CD14-positive monocyte (primary cell): ENCODE measurements around the gene SH2B2. TPM values are rescaled to one million over a fixed set of nuclear protein-coding genes. Genes with fewer than 3 reads are reported as not detected.

Source experiments
- DNase-seq, 3 donors: peaks; one replicate each; pipeline ENCODE4 v3.0.0-alpha.2; 2011 to 2022
- H2AFZ ChIP-seq: 2 replicates; pipeline ENCODE4 v1.6.0; 2012; ENCODE audit warnings: mild to moderate bottlenecking, low read depth, low read length, inconsistent platforms; ENCODE audit not compliant: insufficient read depth, poor library complexity, severe bottlenecking
- H3K27ac ChIP-seq, 2 donors: 1 replicate in 1 of 2; 2 replicates in 1 of 2; pipeline ENCODE4 v1.5.1; 2012 to 2013; ENCODE audit warnings: low read length in 2 of 2, control low read depth in 1 of 2, inconsistent platforms in 1 of 2, low read depth in 1 of 2, mild to moderate bottlenecking in 1 of 2
- H3K27me3 ChIP-seq, 2 donors: one replicate each; pipeline versions ENCODE4 v1.6.0 to v1.6.1; 2011 to 2013; ENCODE audit warnings: low read length in 2 of 2; ENCODE audit not compliant: control insufficient read depth in 2 of 2, insufficient read depth in 2 of 2
- H3K36me3 ChIP-seq, 2 donors: replicated peaks in 1 of 2; 1 replicate in 1 of 2; 2 replicates in 1 of 2; pipeline versions ENCODE4 v1.5.1 to v1.6.1; 2012 to 2013; ENCODE audit warnings: low read length in 2 of 2, control low read depth in 1 of 2, inconsistent platforms in 1 of 2, mild to moderate bottlenecking in 1 of 2; ENCODE audit not compliant: insufficient read depth in 2 of 2, control insufficient read depth in 1 of 2
- H3K4me1 ChIP-seq, 2 donors: 1 replicate in 1 of 2; 2 replicates in 1 of 2; pipeline versions ENCODE4 v1.5.1 to v1.6.1; 2012 to 2013; ENCODE audit warnings: low read length in 2 of 2, control low read depth in 1 of 2, inconsistent platforms in 1 of 2, mild to moderate bottlenecking in 1 of 2, moderate library complexity in 1 of 2; ENCODE audit not compliant: insufficient read depth in 2 of 2, control insufficient read depth in 1 of 2
- H3K4me2 ChIP-seq: replicated peaks from 2 replicates; pipeline ENCODE3; 2012; ENCODE audit warnings: low read length, moderate library complexity, mild to moderate bottlenecking; ENCODE audit not compliant: poor library complexity, severe bottlenecking; ENCODE audit errors: extremely low read depth
- H3K4me3 ChIP-seq, 3 experiments: fragments of 200-600 bp in 1 of 3; sonication (generic) in 1 of 3; replicated peaks in 1 of 3; 1 replicate in 2 of 3; 2 replicates in 1 of 3; pipeline ENCODE4 v1.5.1; 2011 to 2013; ENCODE audit warnings: low read length in 3 of 3, mild to moderate bottlenecking in 3 of 3, control low read depth in 2 of 3, low read depth in 2 of 3, inconsistent platforms in 1 of 3, moderate library complexity in 1 of 3
- H3K79me2 ChIP-seq: 2 replicates; pipeline ENCODE4 v1.6.0; 2012; ENCODE audit warnings: mild to moderate bottlenecking, control low read depth, inconsistent platforms, low read length, moderate library complexity; ENCODE audit not compliant: insufficient read depth
- H3K9ac ChIP-seq: 2 replicates; pipeline ENCODE4 v1.6.0; 2017; ENCODE audit warnings: low read length, mild to moderate bottlenecking; ENCODE audit not compliant: insufficient read depth, poor library complexity, severe bottlenecking
- H3K9me3 ChIP-seq, 2 donors: replicated peaks in 1 of 2; 1 replicate in 1 of 2; 2 replicates in 1 of 2; pipeline versions ENCODE4 v1.5.1 to v1.6.1; 2012 to 2013; ENCODE audit warnings: low read length in 2 of 2, control low read depth in 1 of 2; ENCODE audit not compliant: control insufficient read depth in 1 of 2, insufficient read depth in 1 of 2
- H4K20me1 ChIP-seq: 2 replicates; pipeline ENCODE4 v1.6.0; 2012; ENCODE audit warnings: mild to moderate bottlenecking, low read length, control low read depth, moderate library complexity; ENCODE audit not compliant: insufficient read depth
- H3K27ac Mint-ChIP-seq, 7 donors: one replicate each; pipeline ENCODE4 v1.8.0; 2020; ENCODE audit warnings: mild to moderate bottlenecking in 7 of 7, mixed read lengths in 7 of 7, moderate library complexity in 6 of 7, inconsistent platforms in 2 of 7
- H3K27me3 Mint-ChIP-seq, 3 donors: one replicate each; pipeline ENCODE4 v1.8.0; 2021 to 2022; ENCODE audit warnings: low read depth in 3 of 3, mild to moderate bottlenecking in 3 of 3, mixed read lengths in 3 of 3, moderate library complexity in 3 of 3, inconsistent platforms in 1 of 3
- H3K36me3 Mint-ChIP-seq, 2 donors: one replicate each; pipeline ENCODE4 v1.8.0; 2020; ENCODE audit warnings: mixed read lengths in 2 of 2, inconsistent platforms in 1 of 2, mild to moderate bottlenecking in 1 of 2
- H3K4me1 Mint-ChIP-seq: one replicate; pipeline ENCODE4 v1.8.0; 2020; ENCODE audit warnings: mild to moderate bottlenecking, mixed read lengths
- H3K4me3 Mint-ChIP-seq, 2 donors: one replicate each; pipeline ENCODE4 v1.8.0; 2020; ENCODE audit warnings: mild to moderate bottlenecking in 2 of 2, mixed read lengths in 2 of 2, moderate library complexity in 1 of 2
- H3K9me3 Mint-ChIP-seq, 7 donors: one replicate each; pipeline ENCODE4 v1.8.0; 2020 to 2022; ENCODE audit warnings: mixed read lengths in 7 of 7, mild to moderate bottlenecking in 6 of 7, moderate library complexity in 6 of 7, inconsistent platforms in 2 of 7
- WGBS: methylation state at CpG from one replicate; pipeline ENCODE4 v1.1.5; 2013; ENCODE audit warnings: missing lambda C conversion rate; ENCODE audit not compliant: insufficient coverage; 5-methylcytosine and 5-hydroxymethylcytosine counted together
- intact Hi-C, 2 donors: fragments of 100-400 bp; cut with micrococcal nuclease; formaldehyde crosslinking; loops; one replicate each; pipeline versions ENCODE4 v1.15.0 to v1.15.1; 2023
- polyA plus RNA-seq, 3 donors: library from polyadenylated mRNA; depleted of rRNA in 1 of 3; unstranded in 2 of 3; stranded (reverse) in 1 of 3; fragments of 300-500 nt in 2 of 3; fragments of >200 nt in 1 of 3; fragmentation: Illumina TruSeq in 2 of 3; gene quantifications; 1 replicate in 2 of 3; 2 replicates in 1 of 3; pipeline ENCODE4 v1.2.3, GENCODE V29; 2012 to 2021
- TF ChIP-seq, protein P1 (sequence below): fragments of 200-600 bp; IDR thresholded peaks from one replicate; pipeline ENCODE4 v1.8.0; 2022; ENCODE audit warnings: antibody characterized with exemption, mild to moderate bottlenecking

Gene SH2B2
- polyA plus RNA-seq, 3 donors = 3.8 to 26.3 (median 4.7) TPM

DNA sequence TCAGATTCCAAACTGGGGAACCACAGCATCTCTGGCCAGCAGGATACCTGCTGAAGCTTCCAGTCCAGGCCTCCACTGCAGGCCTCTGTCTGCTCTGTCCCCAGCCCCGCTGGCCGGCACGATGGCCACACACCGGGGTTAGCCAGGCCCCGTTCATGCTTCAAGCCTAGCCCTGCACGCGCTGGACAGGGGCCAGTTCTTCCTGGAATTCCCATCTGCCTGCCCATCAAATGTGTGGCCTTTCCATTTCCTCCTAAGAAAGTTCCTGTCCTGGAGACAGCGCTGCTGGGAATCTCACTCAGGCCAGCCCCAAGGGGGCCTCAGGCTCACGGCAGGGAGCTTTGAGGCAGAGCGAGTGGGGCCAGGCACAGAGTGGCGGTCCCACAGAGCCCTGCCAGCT, 18.0 kb downstream of the SH2B2 start:
- DNase-seq = no peak
- Histone ChIP-seq H3K4me3 (no peak overlapping the region), H4K20me1 (peaks cover 75% of the 10 kb centered on the region), H3K36me3 (peaks cover 19 to 33% of the 10 kb centered on the region in 2 donors), H2AFZ (no peak overlapping the region), H3K4me1 (peaks cover 26 to 41% of the 10 kb centered on the region in 2 donors), H3K9me3 (no peaks in the 10 kb centered on the region), H3K4me2 (no peak overlapping the region), H3K79me2 (no peaks in the 10 kb centered on the region), H3K27me3 (no peaks in the 10 kb centered on the region), H3K27ac (no peak overlapping the region), H3K9ac (no peak overlapping the region)
- H3K4me1 Mint-ChIP-seq = peaks cover 39% of the 10 kb centered on the region
- peaks cover 20 to 39% of the 10 kb centered on the region in 2 donors for H3K36me3 Mint-ChIP-seq
- no peak overlapping the region for H3K27ac Mint-ChIP-seq
- intact Hi-C loops = no loop called here
- no peak overlapping the region for H3K4me3 Mint-ChIP-seq
- TF ChIP-seq, protein P1, sequence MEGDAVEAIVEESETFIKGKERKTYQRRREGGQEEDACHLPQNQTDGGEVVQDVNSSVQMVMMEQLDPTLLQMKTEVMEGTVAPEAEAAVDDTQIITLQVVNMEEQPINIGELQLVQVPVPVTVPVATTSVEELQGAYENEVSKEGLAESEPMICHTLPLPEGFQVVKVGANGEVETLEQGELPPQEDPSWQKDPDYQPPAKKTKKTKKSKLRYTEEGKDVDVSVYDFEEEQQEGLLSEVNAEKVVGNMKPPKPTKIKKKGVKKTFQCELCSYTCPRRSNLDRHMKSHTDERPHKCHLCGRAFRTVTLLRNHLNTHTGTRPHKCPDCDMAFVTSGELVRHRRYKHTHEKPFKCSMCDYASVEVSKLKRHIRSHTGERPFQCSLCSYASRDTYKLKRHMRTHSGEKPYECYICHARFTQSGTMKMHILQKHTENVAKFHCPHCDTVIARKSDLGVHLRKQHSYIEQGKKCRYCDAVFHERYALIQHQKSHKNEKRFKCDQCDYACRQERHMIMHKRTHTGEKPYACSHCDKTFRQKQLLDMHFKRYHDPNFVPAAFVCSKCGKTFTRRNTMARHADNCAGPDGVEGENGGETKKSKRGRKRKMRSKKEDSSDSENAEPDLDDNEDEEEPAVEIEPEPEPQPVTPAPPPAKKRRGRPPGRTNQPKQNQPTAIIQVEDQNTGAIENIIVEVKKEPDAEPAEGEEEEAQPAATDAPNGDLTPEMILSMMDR = no peak
- 97% methylated on average over 11 of the region's 11 CpGs for WGBS
- peaks cover 0 to 1% (median 0%) of the 10 kb centered on the region in 3 donors for H3K27me3 Mint-ChIP-seq
- peaks cover 0 to 2% (median 0%) of the 10 kb centered on the region in 7 donors for H3K9me3 Mint-ChIP-seq

DNA sequence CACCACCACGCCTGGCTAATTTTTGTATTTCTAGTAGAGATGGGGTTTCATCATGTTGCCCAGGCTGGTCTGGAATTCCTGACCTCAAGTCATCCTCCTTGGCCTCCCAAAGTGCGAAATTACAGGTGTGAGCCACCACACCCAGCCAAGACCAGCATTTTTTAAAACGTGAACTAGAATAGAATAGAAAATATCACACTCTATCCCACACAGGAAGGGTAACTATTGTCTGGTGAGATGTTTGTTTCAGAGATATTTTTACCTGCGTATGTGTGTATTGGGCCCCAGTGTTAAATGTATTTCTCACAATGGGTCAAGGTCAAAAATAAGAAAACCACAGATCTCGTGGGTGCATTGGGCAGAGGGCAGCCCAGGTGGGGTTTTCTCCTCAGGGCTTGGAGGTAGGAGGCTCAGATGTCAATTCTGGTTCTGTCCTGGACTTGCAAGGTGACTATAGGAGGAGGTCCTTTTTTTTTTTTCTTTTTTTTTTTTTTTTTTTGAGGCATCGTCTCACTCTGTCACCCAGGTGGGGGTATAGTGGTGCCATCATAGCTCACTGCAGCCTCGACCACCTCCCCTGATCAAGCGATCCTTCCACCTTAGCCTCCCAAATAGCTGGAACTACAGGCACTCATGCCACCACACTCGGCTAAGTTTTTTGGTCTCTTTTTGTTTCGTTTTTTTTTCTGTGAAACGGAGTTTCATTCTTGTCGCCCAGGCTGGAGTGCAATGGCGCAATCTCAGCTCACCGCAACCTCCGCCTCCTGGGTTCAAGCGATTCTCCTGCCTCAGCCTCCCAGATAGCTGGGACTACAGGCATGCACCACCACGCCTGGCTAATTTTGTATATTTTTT, 19.0 kb downstream of the SH2B2 start:
- no peak overlapping the region for H3K4me2 ChIP-seq
- Mint-ChIP-seq H3K4me3 (peak overlapping the region in 1 of 2 donors; percentile 11), H3K36me3 (peaks cover 23 to 43% of the 10 kb centered on the region in 2 donors), H3K27me3 (peaks cover 0 to under 1% (median 0%) of the 10 kb centered on the region in 3 donors), H3K4me1 (peaks cover 34% of the 10 kb centered on the region), H3K9me3 (peaks cover 0 to 2% (median 0%) of the 10 kb centered on the region in 7 donors), H3K27ac (peak overlapping the region in 6 of 7 donors; percentile 50 to 85 (median 64))
- H3K79me2 ChIP-seq = no peaks in the 10 kb centered on the region
- H3K4me3 ChIP-seq = no peak overlapping the region
- intact Hi-C loops = loop anchor here in 1 of 2 donors (2.0 kb wide), 1 partner anchor 19 kb away; the partner anchor contains the start of gene SH2B2
- H3K4me1 ChIP-seq = peaks cover 22 to 35% of the 10 kb centered on the region in 2 donors
- H3K9me3 ChIP-seq = no peaks in the 10 kb centered on the region
- TF ChIP-seq, protein P1 = no peak
- 33% methylated on average over 3 of the region's 17 CpGs for WGBS
- H3K27me3 ChIP-seq = no peaks in the 10 kb centered on the region
- H4K20me1 ChIP-seq = peaks cover 65% of the 10 kb centered on the region
- H3K27ac ChIP-seq = no peak overlapping the region
- no peak for DNase-seq
- H3K9ac ChIP-seq = no peak overlapping the region
- H3K36me3 ChIP-seq = peaks cover 24 to 40% of the 10 kb centered on the region in 2 donors
- no peak overlapping the region for H2AFZ ChIP-seq
